ENCODE results near the gene SYT6. TPM values are rescaled to one million over a fixed set of nuclear protein-coding genes. Genes with fewer than 3 reads are reported as not detected.
"Not testable (repeated sequence)": the region's sequence is repeated elsewhere in the genome, so short reads cannot be mapped to it uniquely, and the experiment has no call there.

Gene SYT6
- total RNA-seq, 2 experiments from 2014 or later, result not detected

- DNase-seq, result no peak
- Mint-ChIP-seq H3K27me3 (no peaks in the 10 kb centered on the region), H3K4me1 (peaks cover 4% of the 10 kb centered on the region), H3K27ac (no peak overlapping the region), H3K36me3 (ENCODE audit: low read depth) (no peaks in the 10 kb centered on the region), H3K4me3 (no peak overlapping the region), H3K9me3 (ENCODE audit: low read depth) (peaks cover 2% of the 10 kb centered on the region)
- ChIA-PET CTCF (no interaction called here), POLR2A (no interaction called here)
- intact Hi-C loops (cut with DNase I, micrococcal nuclease), result no loop called here
- ATAC-seq, result no peak
Observed at GRCh38 chr1:114076308-114076707, 77.4 kb downstream of the SYT6 start.

GRCh38 chr1:114075546-114076242, 78.0 kb downstream of the SYT6 start:
- peaks cover 2% of the 10 kb centered on the region for H3K9me3 Mint-ChIP-seq (ENCODE audit: low read depth)
- POLR2A ChIA-PET, result no interaction called here

GRCh38 chr1:114075105-114075504, 78.6 kb downstream of the SYT6 start:
- intact Hi-C loops (cut with DNase I, micrococcal nuclease), result no loop called here
- DNase-seq (no peak), ATAC-seq (no peak)
- H3K9me3 Mint-ChIP-seq (ENCODE audit: low read depth), result peaks cover 2% of the 10 kb centered on the region
- ChIA-PET POLR2A (no interaction called here), CTCF (interaction anchor here (0.7 kb wide), 1 partner anchor 257 kb away, joined by 3 read pairs; no protein-coding TSS in a partner anchor)
- peaks cover 3% of the 10 kb centered on the region for H3K27me3 Mint-ChIP-seq
- no peak overlapping the region for H3K4me3 Mint-ChIP-seq
- H3K4me1 Mint-ChIP-seq, result peaks cover 4% of the 10 kb centered on the region
- no peak overlapping the region for H3K27ac Mint-ChIP-seq
- H3K36me3 Mint-ChIP-seq (ENCODE audit: low read depth), result no peaks in the 10 kb centered on the region

More at GRCh38 chr1:114075546-114076242, 78.0 kb downstream of the SYT6 start:
- DNase-seq (no peak), ATAC-seq (no peak)
- Mint-ChIP-seq H3K36me3 (ENCODE audit: low read depth) (no peaks in the 10 kb centered on the region), H3K4me1 (peaks cover 4% of the 10 kb centered on the region), H3K27ac (no peak overlapping the region), H3K27me3 (no peaks in the 10 kb centered on the region), H3K4me3 (no peak overlapping the region)
- intact Hi-C loops (cut with DNase I, micrococcal nuclease), result no loop called here
- CTCF ChIA-PET, result interaction anchor here (0.7 kb wide), 1 partner anchor 257 kb away, joined by 3 read pairs; no protein-coding TSS in a partner anchor

GRCh38 chr1:114072246-114072645, 81.4 kb downstream of the SYT6 start:
- Mint-ChIP-seq H3K27me3 (peaks cover 5% of the 10 kb centered on the region), H3K4me3 (no peak overlapping the region), H3K36me3 (ENCODE audit: low read depth) (no peaks in the 10 kb centered on the region), H3K4me1 (peaks cover 4% of the 10 kb centered on the region), H3K9me3 (ENCODE audit: low read depth) (peaks cover 2% of the 10 kb centered on the region), H3K27ac (no peak overlapping the region)
- intact Hi-C loops (cut with DNase I, micrococcal nuclease), result no loop called here
- ChIA-PET POLR2A (no interaction called here), CTCF (no interaction called here)
- DNase-seq (no peak), ATAC-seq (no peak)

GRCh38 chr1:114069762-114070161, 83.9 kb downstream of the SYT6 start:
- H3K4me3 Mint-ChIP-seq; H3K27me3 Mint-ChIP-seq; H3K9me3 Mint-ChIP-seq (ENCODE audit: low read depth); CTCF ChIA-PET; H3K4me1 Mint-ChIP-seq; intact Hi-C loops (cut with DNase I, micrococcal nuclease); H3K27ac Mint-ChIP-seq; ATAC-seq; POLR2A ChIA-PET; H3K36me3 Mint-ChIP-seq (ENCODE audit: low read depth); DNase-seq: not testable (repeated sequence)

GRCh38 chr1:114068684-114069083, 85.0 kb downstream of the SYT6 start:
- H3K27me3 Mint-ChIP-seq; H3K4me3 Mint-ChIP-seq; CTCF ChIA-PET; ATAC-seq; POLR2A ChIA-PET; H3K9me3 Mint-ChIP-seq (ENCODE audit: low read depth); H3K36me3 Mint-ChIP-seq (ENCODE audit: low read depth); intact Hi-C loops (cut with DNase I, micrococcal nuclease); H3K27ac Mint-ChIP-seq; H3K4me1 Mint-ChIP-seq; DNase-seq: not testable (repeated sequence)

- H3K36me3 Mint-ChIP-seq (ENCODE audit: low read depth); H3K4me1 Mint-ChIP-seq; H3K27ac Mint-ChIP-seq; H3K27me3 Mint-ChIP-seq; POLR2A ChIA-PET; intact Hi-C loops (cut with DNase I, micrococcal nuclease); H3K4me3 Mint-ChIP-seq; DNase-seq; ATAC-seq; H3K9me3 Mint-ChIP-seq (ENCODE audit: low read depth): not testable (repeated sequence)
- CTCF ChIA-PET, result interaction anchor here (0.7 kb wide), 1 partner anchor 555 kb away, joined by 3 read pairs; no protein-coding TSS in a partner anchor
Observed at GRCh38 chr1:114065671-114066070, 88.0 kb downstream of the SYT6 start.

- H3K36me3 Mint-ChIP-seq (ENCODE audit: low read depth), result no peaks in the 10 kb centered on the region
- intact Hi-C loops (cut with DNase I, micrococcal nuclease), result no loop called here
- no peaks in the 10 kb centered on the region for H3K4me1 Mint-ChIP-seq
- no peaks in the 10 kb centered on the region for H3K27me3 Mint-ChIP-seq
- ATAC-seq (no peak), DNase-seq (no peak)
- peaks cover 2% of the 10 kb centered on the region for H3K9me3 Mint-ChIP-seq (ENCODE audit: low read depth)
- CTCF ChIA-PET, result no interaction called here
- no peak overlapping the region for H3K4me3 Mint-ChIP-seq
- POLR2A ChIA-PET, result no interaction called here
- H3K27ac Mint-ChIP-seq, result no peak overlapping the region
Observed at GRCh38 chr1:114063544-114063943, 90.1 kb downstream of the SYT6 start.

- Mint-ChIP-seq H3K27ac (no peak overlapping the region), H3K4me3 (no peak overlapping the region), H3K9me3 (ENCODE audit: low read depth) (peaks cover 2% of the 10 kb centered on the region), H3K27me3 (no peaks in the 10 kb centered on the region), H3K36me3 (ENCODE audit: low read depth) (no peaks in the 10 kb centered on the region), H3K4me1 (no peaks in the 10 kb centered on the region)
- CTCF ChIA-PET, result interaction anchor here (0.8 kb wide), 1 partner anchor 220 kb away, joined by 3 read pairs; no protein-coding TSS in a partner anchor
- POLR2A ChIA-PET, result no interaction called here
- ATAC-seq, result no peak
- DNase-seq, result no peak
- intact Hi-C loops (cut with DNase I, micrococcal nuclease), result no loop called here
Observed at GRCh38 chr1:114062477-114063099, 91.1 kb downstream of the SYT6 start.

GRCh38 chr1:114061121-114061830, 92.4 kb downstream of the SYT6 start:
- H3K36me3 Mint-ChIP-seq (ENCODE audit: low read depth), result no peaks in the 10 kb centered on the region
- ChIA-PET CTCF (no interaction called here), POLR2A (no interaction called here)

GRCh38 chr1:114058236-114058635, 95.4 kb downstream of the SYT6 start:
- H3K4me1 Mint-ChIP-seq; ATAC-seq; DNase-seq; H3K9me3 Mint-ChIP-seq (ENCODE audit: low read depth); POLR2A ChIA-PET; H3K4me3 Mint-ChIP-seq; H3K27ac Mint-ChIP-seq; CTCF ChIA-PET; intact Hi-C loops (cut with DNase I, micrococcal nuclease); H3K36me3 Mint-ChIP-seq (ENCODE audit: low read depth); H3K27me3 Mint-ChIP-seq: not testable (repeated sequence)

More at GRCh38 chr1:114061121-114061830, 92.4 kb downstream of the SYT6 start:
- no peak overlapping the region for H3K4me3 Mint-ChIP-seq
- no peaks in the 10 kb centered on the region for H3K4me1 Mint-ChIP-seq
- intact Hi-C loops (cut with DNase I, micrococcal nuclease), result no loop called here
- ATAC-seq (no peak), DNase-seq (no peak)
- H3K27ac Mint-ChIP-seq, result no peak overlapping the region
- peaks cover 4% of the 10 kb centered on the region for H3K9me3 Mint-ChIP-seq (ENCODE audit: low read depth)
- H3K27me3 Mint-ChIP-seq, result peaks cover 3% of the 10 kb centered on the region

- H3K27ac Mint-ChIP-seq, result no peak overlapping the region
- CTCF ChIA-PET, result interaction anchor here (0.6 to 1.0 kb wide), 2 partner anchors 42 to 229 kb away, joined by 3 to 4 read pairs; no protein-coding TSS in a partner anchor
- peaks cover 3% of the 10 kb centered on the region for H3K9me3 Mint-ChIP-seq (ENCODE audit: low read depth)
- POLR2A ChIA-PET, result no interaction called here
- DNase-seq (no peak), ATAC-seq (no peak)
- intact Hi-C loops (cut with DNase I, micrococcal nuclease), result no loop called here
- H3K27me3 Mint-ChIP-seq, result peaks cover 6% of the 10 kb centered on the region
- no peaks in the 10 kb centered on the region for H3K36me3 Mint-ChIP-seq (ENCODE audit: low read depth)
- no peak overlapping the region for H3K4me3 Mint-ChIP-seq
- H3K4me1 Mint-ChIP-seq, result no peaks in the 10 kb centered on the region
Observed at GRCh38 chr1:114054148-114054547, 99.5 kb downstream of the SYT6 start.

Data from activated CD4-positive, alpha-beta T cell treated with anti-CD3 and anti-CD28 coated beads for 36 hours (primary cell).